PFSK-1 (cell line): ENCODE data around the gene SMIM44.

Experiments used
- POLR2AphosphoS5 ChIP-seq: IDR thresholded peaks from 2 replicates; pipeline ENCODE4 v1.6.1; 2012; ENCODE audit warnings: low read depth, mild to moderate bottlenecking, control low read depth, low read length, moderate library complexity
- REST ChIP-seq, 2 experiments: IDR thresholded peaks; 2 replicates each; pipeline versions ENCODE4 v1.6.1 to v1.8.0; 2011 to 2012; ENCODE audit warnings: low read depth in 2 of 2, low read length in 2 of 2, control low read depth in 1 of 2, inconsistent platforms in 1 of 2, mild to moderate bottlenecking in 1 of 2, moderate library complexity in 1 of 2; ENCODE audit not compliant: insufficient read depth in 1 of 2
- TAF1 ChIP-seq: IDR thresholded peaks from 2 replicates; pipeline ENCODE4 v1.6.1; 2012; ENCODE audit warnings: low read length, control low read depth, borderline replicate concordance; ENCODE audit not compliant: insufficient read depth

- TF ChIP-seq POLR2AphosphoS5 (no peak), REST (IDR thresholded peaks at IDR 0.05; ENCODE audit: insufficient read depth in 1 of 2, low read depth in 2 of 2, low read length in 2 of 2) (no peak), TAF1 (no peak)
These were observed 34.5 kb downstream of the SMIM44 start for GRCh38 chr19:3448616-3449334.
